NCI-H446 treated with DMSO at 0.1 percent for 48 hours (cell line): ENCODE measurements around the gene ATP5PO.
"Not testable (repeated sequence)": the region's sequence is repeated elsewhere in the genome, so short reads cannot be mapped to it uniquely, and the experiment has no call there.

Experiments
- DNase-seq: peaks from one replicate; lab custom pipeline; 2025; lab: John Stamatoyannopoulos, UW

The ATP5PO gene

DNA sequence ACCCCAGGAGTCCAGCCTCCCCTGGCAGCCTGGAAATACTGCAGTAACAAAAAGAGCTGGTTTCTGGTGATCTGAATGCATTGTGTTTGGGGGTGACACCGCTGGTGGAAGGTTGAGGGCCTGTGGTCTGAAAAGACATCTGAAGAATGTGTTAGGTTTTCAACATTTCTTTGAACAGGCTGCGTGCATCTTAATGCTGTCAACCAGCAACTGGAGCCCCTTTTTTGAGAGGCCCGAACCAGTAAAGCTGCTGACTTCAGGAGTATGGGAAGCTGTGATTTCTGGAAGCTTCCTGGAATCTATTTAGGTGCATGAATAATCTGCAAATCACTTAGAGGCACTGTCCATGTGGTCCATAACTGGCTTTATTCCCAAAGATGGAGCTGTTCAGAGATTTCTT lies 17.0 kb downstream of the ATP5PO start:
- no peak for DNase-seq

DNA sequence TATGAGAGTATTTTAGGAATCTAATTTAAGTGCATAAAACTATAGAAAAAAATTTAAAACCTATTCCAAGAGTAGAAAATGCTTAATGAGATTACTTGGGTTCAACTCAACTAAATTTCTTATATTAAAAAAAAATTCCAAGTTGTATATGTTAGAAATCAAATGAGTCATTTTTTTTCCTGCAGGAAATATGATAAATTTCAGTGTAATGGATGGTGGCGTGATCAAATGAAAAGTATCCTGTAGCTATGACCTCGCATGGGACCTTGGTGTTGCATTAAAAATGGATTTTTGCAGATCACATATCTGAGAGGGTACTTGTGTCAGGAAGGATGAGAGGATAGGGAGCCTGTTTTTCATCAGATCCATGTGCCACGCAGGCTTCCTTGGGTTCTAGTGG lies 17.9 kb downstream of the ATP5PO start:
- DNase-seq, result no peak

DNA sequence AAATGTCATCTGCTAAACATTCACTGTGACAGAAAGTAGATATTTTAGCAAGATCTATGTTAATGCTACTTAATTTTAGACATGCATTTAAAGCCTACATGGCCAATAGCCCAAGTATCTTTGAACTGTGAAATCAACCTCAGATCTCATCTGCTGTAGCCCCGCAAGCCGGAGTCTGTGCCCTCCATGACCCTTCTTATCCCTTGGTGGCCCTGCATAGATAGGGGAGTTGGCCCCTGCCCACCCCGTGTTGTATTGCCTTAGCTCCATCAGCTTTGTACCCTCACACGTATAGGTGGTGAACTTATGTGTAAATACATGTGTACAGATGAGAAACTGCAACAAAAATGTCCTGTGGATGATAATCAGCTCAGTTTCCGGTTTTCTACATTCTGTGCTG lies 18.5 kb downstream of the ATP5PO start:
- DNase-seq, result no peak

DNA sequence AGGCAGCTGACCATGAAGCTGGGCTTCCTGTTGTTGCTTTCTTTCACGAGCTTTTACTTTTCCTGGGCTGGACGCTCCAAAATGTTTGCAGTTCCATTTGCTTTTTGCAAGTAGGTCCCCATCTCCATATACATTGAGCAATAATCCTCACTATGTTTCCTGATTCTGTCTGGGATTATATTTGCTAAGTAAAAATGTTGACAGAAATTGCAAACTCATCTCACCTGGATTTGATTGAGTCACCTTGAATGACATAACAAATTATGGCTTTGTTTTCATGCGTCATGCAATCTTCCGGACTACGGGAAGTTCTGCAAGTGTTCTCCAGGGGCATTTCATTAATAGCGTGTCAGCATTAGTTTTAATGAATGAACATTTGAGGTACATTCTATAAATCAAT lies 18.9 kb downstream of the ATP5PO start:
- no peak for DNase-seq

DNA sequence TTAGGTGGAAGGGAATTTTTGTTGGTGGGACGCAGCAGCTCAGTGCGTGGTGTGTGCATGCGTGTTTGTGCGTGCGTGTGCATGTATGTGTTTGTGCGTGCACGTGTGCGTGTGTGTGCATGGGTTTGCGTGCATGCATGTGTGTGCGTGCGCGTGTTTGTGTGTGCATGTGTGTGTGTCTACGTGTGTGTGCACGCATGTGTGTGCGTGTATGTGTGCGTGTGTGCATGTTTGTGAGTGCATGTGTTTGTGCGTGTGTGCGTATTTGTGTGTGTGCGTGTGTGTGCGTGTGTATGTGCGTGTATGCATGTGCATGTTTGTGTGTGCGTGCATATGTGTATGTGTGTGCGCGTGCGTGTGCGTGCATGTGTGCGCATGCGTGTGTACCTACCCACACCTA lies 20.2 kb downstream of the ATP5PO start:
- no peak for DNase-seq

DNA sequence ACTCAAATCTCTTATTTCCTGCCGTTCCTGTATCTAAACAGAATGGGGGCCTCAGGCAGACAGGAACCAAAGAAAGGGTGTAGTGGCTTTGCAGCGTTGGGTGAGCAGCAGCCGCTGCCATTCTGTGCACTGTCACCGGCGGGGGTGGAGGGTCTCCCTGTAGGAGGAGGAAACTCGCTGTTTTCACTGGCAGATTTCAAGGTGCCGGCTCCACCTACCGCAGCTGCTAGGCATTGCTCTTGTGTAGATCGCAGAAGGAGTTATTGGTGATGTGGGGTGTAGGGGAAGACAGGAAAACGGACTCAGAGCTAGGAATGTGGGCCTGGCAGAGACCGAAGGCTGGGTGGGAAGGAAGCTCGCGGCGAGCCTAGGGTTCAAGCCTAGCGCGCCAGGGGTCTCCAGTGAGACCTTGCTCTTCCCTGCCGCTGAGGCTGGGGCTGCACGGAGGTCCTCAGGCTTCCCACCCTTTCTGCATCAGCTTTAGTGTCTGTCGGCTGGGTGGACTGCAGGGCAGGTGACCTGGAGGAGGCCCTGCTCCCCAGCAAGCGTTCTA lies 20.8 kb downstream of the ATP5PO start:
- DNase-seq, result peak; percentile 70

DNA sequence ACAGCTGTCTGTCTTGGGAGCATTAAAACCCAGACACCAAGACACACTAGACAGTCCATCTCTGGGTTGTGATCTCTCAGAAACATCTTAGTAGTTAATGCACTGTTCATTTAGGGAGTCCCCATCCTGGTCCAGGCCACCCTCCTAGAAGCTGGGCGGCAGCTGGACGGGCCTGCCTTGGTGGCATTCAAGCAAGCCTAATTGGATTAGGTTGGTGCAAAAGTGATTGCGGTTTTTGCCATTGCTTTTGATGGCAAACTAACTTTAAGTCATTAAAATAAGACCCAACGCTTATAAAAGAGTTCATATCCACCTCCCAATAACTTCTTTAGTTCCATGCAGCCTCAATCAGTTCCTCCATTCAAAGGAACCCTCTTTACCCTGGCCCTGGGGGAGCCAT lies 21.7 kb downstream of the ATP5PO start:
- no peak for DNase-seq

DNA sequence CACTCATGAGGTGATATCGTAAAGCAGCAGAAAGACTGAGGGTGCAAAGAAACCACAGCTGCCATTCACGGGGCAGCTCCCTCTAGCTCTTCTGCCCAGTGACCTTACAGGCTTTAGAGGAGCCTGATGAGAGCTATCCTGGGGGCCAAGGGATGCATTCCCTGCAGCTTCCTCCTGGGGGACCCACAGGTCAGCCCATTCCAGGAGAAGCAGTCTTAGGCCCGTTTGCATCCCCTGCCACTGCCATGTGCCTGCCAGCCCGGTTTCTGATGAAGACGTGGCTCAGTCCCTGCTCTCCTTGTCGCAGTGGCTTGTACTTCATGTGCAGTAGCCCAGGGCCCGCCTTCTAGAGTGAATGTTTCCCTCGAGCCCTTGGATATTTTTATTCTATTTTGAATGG lies 22.8 kb downstream of the ATP5PO start:
- DNase-seq, result no peak

DNA sequence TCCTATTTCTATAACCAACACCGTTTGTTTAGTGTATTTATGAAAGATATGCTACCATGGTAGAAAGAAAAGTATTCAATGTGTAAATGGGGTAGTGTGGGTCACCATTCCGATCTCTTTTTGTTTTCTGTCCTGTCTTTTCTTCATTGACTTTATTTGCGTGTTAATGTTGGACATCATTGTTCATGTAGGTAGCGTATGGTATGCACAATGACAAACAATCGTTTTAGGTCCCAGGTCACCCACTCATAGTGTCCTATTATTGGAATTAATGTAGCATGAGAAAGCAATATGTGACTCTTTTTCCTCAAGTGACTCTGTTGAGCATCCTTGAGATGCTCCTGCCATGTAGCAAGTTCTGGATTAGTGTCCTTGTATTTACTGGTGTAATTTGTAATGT lies 25.4 kb downstream of the ATP5PO start:
- DNase-seq, result no peak

DNA sequence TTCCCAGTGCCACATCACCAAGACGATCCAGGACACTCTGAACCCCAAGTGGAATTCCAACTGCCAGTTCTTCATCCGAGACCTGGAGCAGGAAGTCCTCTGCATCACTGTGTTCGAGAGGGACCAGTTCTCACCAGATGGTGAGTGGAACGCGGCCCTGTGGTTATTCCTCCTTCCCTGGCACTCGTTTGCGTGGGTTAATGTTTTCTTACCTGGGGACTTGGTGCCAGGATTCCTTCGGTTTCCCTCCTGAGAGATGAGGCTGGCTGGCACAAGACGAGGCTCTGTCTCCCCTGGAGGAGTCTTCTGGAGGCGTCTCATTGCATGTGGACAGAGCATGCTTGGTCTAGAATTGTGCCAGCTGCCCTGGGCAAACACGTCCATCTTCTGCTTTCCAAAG lies 29.3 kb downstream of the ATP5PO start:
- no peak for DNase-seq

DNA sequence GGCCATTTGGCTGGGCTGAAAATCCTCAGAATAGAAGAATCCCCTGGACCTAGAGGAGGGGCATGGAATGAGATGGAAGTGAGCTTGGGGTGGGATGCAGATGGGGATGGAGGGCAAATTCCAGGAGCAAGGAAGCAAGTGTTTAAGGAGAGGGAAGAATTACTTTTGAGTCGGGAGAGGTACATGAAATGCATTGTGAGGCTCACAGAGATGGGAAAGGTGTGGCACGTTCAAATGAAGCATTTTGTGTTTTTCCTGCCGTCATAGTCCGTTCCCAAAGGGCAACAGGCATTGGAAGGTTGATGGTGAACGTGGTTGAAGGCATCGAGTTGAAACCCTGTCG lies 30.5 kb downstream of the ATP5PO start:
- DNase-seq, result no peak

DNA sequence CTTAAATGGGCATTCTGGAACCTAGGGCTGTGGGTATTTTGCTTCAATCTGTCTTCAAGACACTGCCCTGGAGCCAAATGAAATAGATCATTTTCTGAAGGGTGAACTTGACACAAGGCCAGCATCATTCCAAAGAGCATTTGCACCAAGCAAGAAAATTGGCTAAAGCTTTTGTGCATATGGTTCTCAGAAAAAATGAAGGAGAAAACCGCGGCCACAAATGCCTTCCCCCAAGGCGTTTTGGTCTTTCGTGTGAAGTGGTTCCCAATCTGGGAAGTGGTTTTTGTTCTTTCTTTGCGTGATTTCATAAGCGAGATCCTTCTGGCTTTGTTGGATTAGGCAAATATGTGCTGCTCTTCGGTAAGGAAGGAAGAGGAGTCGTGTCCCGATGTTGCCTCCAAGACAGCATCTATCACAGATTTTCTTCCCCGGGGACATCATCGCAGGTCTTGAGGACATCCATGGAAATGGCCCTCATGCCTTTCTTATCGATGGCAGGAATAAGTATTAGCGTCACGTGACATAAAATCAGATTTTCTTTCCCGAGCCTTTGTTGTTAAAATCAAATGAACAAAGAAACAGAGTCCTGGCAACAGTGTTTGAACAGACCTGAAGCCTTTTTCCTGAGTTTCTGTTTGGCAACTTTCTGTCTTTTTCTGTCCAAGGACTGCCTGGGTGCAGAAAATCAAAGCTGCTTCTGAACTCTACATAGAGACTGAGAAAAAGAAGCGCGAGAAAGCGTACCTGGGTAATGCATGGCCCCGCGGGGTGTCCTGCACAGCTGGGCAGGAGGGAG lies 31.0 kb downstream of the ATP5PO start:
- peak; percentile 72 for DNase-seq

DNA sequence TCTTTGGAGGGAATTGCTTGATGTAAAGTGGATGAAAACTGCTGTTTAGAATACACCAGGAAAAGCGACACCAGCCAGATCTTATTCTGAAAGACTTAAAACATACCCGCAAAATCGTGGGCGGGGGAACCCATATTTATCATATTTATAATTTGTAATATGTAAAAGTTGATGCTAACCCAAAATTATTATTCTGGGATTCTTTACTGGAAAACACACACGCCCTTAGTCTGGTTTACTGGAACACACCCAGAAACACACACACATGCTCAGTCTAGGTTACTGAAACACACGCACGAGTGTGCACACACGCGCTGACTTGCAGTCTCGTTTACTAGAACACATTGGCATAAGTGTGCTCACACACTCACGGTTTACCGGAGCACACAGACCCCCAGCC lies 32.5 kb downstream of the ATP5PO start:
- no peak for DNase-seq

DNA sequence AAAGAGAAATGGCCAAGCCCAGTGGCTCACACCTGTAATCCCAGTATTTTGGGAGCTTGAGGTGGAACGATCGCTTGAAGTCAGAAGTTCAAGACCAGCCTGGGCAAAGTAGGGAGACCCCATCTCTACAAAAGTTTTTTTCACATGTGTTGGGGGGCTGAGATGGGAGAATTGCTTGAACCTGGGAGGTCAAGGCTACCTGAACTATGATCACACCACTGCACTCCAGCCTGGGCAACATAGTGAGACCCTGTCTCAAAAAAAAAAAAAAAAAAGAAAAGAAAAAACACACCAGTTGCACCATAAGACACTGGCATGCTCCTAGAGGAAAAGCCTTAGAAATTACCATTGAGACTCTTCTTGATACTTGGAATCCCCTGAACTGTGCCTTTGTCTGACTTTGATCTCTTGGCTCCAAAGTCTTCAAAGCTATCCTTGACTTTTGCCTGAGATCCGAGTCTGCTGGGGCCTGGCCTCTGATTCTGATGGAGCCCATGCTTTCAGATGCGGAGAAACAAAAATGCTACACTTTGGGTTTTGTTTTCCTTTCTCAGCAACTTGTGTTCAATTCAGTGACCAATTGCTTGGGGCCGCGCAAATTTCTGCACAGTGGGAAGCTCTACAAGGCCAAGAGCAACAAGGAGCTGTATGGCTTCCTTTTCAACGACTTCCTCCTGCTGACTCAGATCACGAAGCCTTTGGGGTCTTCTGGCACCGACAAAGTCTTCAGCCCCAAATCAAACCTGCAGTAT lies 33.7 kb downstream of the ATP5PO start:
- DNase-seq, result no peak

DNA sequence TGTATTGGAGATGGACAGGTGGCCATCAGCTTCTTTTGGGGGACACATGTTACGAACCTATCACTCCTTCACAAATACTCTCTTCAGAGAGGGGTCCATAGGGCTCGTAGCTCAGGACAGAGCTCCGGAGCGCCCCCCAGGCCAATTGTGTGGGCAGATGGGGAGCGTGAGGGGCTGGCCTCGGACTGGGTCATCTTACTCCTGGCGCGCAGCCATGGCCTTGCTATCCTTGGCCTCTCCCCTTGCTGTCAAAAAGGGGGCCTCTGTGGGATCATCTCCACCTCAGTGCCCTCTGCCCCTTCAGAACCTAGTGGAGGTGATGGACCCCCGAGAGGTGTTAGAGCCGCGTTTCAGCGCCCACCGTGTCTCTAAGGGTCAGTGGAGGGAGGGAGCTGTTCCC lies 35.0 kb downstream of the ATP5PO start:
- no peak for DNase-seq

DNA sequence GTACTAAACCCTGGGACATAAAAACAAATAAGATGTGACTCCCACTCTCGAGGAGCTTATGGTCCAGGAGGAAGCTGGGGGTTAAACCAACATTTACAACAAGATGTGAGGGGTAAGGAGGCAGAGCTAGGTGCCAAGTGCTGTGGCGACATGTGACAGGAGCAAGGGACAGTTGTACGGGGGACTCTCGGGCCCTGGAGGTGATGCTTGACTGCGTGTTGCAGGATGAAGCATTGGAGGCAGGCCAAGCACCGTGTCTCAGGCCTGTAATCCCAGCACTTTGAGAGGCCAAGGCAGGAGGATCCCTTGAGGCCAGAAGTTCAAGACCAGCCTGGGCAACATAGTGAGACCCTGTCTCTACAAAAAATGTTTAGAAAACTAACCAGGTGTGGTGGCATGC lies 36.8 kb downstream of the ATP5PO start:
- DNase-seq, result no peak

DNA sequence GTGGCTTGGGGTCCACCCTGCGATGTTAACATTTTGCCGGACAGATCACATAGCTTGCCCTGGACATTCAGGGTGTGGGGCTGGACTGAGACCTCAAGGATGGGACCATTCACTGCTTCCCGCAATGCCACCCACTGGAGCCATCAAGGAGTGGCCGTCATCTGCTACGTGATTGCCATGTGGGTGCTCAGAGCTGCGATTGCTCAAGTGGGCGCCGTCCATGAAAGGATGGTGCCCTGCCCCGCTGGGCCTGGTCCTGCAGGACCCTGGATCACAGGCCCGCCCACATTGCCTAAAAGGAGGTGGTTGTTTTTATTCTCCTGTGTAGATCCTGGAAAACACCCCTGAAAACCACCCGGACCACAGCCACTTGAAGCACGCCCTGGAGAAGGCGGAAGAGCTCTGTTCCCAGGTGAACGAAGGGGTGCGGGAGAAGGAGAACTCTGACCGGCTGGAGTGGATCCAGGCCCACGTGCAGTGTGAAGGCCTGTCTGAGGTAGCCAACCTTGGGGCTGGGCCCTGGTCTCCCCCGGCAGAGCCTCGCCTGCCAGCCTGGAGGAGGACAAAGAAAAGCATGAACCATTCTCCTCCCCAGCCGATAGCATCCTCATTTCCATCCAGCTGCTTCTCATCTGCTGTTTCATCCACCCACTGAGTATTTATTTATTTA lies 40.4 kb downstream of the ATP5PO start:
- no peak for DNase-seq

DNA sequence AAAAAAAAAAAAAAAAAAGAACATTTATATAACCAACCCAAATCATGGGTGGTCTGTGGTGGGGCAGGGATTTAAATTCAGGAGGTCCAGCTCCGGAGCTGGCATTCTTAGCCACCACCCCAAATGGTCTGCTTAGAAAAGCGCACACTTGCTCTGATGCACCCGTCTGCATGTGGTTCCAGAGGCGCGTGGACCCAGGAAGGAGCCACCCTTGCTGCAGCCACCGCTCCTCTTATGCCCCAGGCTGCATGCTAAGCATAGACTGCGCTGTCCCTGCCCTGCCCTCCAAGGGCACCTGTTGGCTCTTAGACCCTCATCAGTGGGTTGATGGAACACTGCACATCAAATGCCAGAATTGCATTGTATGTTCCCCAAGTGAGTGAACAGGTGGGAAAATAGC lies 41.4 kb downstream of the ATP5PO start:
- DNase-seq, result no peak

DNA sequence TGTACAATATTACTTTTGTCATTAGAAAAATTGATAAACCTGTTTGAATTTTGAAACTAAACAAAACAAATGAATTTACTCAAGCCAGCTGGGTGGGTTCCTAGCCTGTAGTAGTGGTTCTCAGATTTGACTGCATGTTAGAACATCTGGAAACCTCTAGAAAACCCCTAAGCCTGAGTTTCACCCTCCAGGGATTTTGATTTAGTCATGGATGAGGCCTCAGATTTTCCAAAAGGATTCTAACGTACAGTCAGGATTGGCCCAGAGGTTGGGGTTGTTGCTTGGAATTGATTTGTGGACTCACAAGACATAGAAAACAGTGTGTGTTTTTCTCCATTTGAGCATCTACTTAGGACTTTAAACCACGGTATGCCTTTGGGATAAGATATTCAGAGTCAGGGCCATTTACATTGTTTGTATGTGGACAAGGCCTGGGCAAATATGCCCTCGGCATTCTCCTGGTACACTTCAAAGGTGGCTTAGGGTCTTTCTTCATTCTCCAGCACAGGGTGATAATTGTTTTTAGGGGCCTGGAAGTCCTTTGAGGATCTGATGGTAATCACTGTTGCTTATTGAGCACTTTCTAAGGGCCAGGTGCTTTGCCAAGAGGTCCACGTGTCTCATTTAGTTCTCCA lies 42.6 kb downstream of the ATP5PO start:
- DNase-seq, result no peak

DNA sequence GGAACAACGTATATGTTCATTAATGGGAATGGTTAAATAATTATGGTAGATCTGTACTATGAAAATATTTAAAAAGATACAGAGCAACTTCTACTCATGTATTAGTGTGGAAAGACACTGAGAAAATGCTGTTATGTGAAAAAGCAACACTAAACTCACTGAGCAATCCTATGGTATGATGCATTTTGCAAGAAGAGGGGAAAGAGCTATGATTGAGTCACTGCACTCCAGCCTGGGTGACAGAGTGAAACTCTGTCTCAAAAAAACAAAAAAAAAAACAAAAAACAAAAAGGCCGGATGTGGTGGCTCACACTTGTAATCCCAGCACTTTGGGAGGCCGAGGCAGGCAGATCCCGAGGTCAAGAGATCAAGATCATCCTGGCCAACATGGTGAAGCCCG lies 44.4 kb downstream of the ATP5PO start:
- DNase-seq, result no peak

DNA sequence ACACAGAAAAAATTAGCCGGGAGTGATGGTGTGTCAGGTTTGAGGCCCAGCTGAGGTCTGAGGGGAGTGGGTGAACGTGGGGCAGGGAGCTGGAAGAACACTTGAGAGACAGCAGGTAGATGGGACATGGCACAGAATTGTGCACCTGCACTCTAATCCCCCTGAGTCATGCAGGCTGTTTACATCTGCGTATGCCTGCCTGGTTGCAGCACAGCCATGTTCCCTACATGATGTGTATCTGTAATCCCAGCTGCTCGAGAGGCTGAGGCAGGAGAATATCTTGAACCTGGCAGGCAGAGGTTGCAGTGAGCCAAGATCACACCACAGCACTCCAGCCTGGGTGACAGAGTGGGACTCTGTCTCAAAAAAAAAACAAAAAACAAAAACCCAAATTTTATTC lies 44.8 kb downstream of the ATP5PO start:
- no peak for DNase-seq

DNA sequence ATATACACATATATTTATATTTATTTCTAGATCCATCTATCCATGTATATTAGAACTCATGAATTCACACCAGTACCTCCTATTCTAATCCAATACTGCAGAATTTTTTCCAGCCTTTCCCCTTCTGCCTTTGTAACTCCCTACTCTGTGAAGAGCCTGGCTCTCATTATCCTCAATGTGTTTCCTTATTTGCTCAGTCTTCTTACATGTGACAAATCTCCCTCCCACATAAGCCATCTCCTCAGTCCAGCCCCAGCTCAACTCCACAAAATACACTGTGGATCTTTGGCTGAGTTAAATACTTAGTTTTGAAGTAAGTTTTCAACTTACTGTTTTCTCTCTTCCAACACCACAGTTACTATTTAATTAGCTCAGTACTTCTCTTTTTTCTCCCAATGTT lies 45.7 kb downstream of the ATP5PO start:
- DNase-seq, result no peak

DNA sequence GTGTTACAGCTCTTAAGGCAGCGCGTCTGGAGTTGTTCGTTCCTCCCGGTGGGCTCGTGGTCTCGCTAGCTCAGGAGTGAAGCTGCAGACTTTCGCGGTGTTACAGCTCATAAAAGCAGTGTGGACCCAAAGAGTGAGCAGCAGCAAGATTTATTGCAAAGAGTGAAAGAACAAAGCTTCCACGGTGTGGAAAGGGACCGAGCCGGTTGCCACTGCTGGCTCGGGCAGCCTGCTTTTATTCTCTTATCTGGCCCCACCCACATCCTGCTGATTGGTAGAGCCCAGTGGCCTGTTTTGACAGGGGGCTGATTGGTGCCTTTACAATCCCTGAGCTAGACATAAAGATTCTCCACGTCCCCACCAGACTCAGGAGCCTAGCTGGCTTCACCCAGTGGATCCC lies 47.7 kb downstream of the ATP5PO start:
- DNase-seq, result not testable (repeated sequence)
